Psoas muscle (tissue), 8 donors: ENCODE measurements around the gene HAS3. TPM values are rescaled to one million over a fixed set of nuclear protein-coding genes. Genes with fewer than 3 reads are reported as not detected.

Experiments used
- ATAC-seq, 4 donors: fragments of 200-7000 bp; cut with Tn5 transposase; one replicate each; pipeline ENCODE4 v1.9.1; 2020; ENCODE audit warnings: moderate library complexity in 3 of 4, mild to moderate bottlenecking in 2 of 4
- DNase-seq, 2 donors: peaks; one replicate each; pipeline ENCODE4 v3.0.0-alpha.2; 2020
- H3K27ac ChIP-seq: fragments of 200-600 bp; one replicate; pipeline ENCODE4 v1.8.0; 2022
- H3K27me3 ChIP-seq, 3 donors: fragments of 200-600 bp in 1 of 3; one replicate each; pipeline versions ENCODE4 v1.6.1 to v1.8.0; 2013 to 2022; ENCODE audit warnings: low read length in 2 of 3, mild to moderate bottlenecking in 2 of 3, moderate library complexity in 1 of 3; ENCODE audit not compliant: insufficient read depth in 3 of 3
- H3K36me3 ChIP-seq, 2 donors: fragments of 200-600 bp in 1 of 2; one replicate each; pipeline versions ENCODE4 v1.6.1 to v1.8.0; 2013 to 2022; ENCODE audit warnings: low read depth in 1 of 2, mild to moderate bottlenecking in 1 of 2, moderate library complexity in 1 of 2; ENCODE audit not compliant: insufficient read depth in 1 of 2
- H3K4me1 ChIP-seq: fragments of 200-600 bp; one replicate; pipeline ENCODE4 v1.8.0; 2022
- H3K4me3 ChIP-seq: fragments of 200-600 bp; one replicate; pipeline ENCODE4 v1.8.0; 2022; ENCODE audit warnings: mild to moderate bottlenecking
- H3K9me3 ChIP-seq: fragments of 200-600 bp; one replicate; pipeline ENCODE4 v1.8.0; 2022
- CTCF ChIP-seq: fragments of 200-600 bp; IDR thresholded peaks from one replicate; pipeline ENCODE4 v1.8.0; 2022; ENCODE audit warnings: antibody characterized with exemption
- WGBS, 3 donors: extraction: QIAGEN DNeasy Blood & Tissue Kit; methylation state at CpG; one replicate each; pipeline versions ENCODE4 v1.1.6 to v1.1.7; 2013; 5-methylcytosine and 5-hydroxymethylcytosine counted together
- intact Hi-C, 2 donors: fragments of 100-400 bp; cut with DNase I; formaldehyde crosslinking; loops; one replicate each; pipeline versions ENCODE4 v1.11.0 to v1.14.2; 2022
- polyA plus RNA-seq, 3 donors: library from polyadenylated mRNA; stranded (reverse); fragments of 200-250 nt; gene quantifications; one replicate each; pipeline ENCODE4 v1.2.3, GENCODE V29; 2013
- total RNA-seq, 4 donors: library from RNA; stranded (reverse); fragmentation: NEBNext Ultra II Directional in 2 of 4; extraction: Animal tissue kit (Norgen Biotek cat#: 25700) in 2 of 4; gene quantifications; one replicate each; pipeline versions ENCODE4 v1.2.1 to v1.2.4, GENCODE V29; 2021 to 2023
- donor health status: healthy with polysubstance abuse.
- donor health status: DM: no; HTN: no; CAD: no; lungs with moderate emphysema.
- donor health status: Bipolar disorder and iron deficiency.
- donor health status: healthy.
- donor health status: DM: yes; HTN: yes; CAD: no.
- donor health status: DM: no; HTN: no; CAD: no.
- donor health status: DM: no; HTN: no; CAD: no.
- donor health status: DM: yes; HTN: yes; CAD: no.

The HAS3 gene
- total and polyA plus RNA-seq, 7 donors: 0.40 to 1.8 (median 0.86) TPM

GRCh38 chr16:69083306-69083941 lies 22.0 kb upstream of the HAS3 start:
- no peak overlapping the region for H3K4me3 ChIP-seq
- no peaks in the 10 kb centered on the region for H3K27me3 ChIP-seq
- intact Hi-C loops: no loop called here
- peaks cover 0 to 13% of the 10 kb centered on the region in 2 donors for H3K36me3 ChIP-seq
- H3K27ac ChIP-seq: no peak overlapping the region
- H3K9me3 ChIP-seq: no peaks in the 10 kb centered on the region
- 87 to 90% (median 89%) methylated on average over 16 of the region's 16 CpGs for WGBS, 3 donors
- no peak for TF ChIP-seq CTCF
- DNase-seq (no peak), ATAC-seq (no peak)
- no peaks in the 10 kb centered on the region for H3K4me1 ChIP-seq

GRCh38 chr16:69084289-69084688 lies 21.2 kb upstream of the HAS3 start:
- 56 to 75% (median 73%) methylated on average over 2 of the region's 2 CpGs for WGBS, 3 donors
- no peak for TF ChIP-seq CTCF
- Histone ChIP-seq H3K27me3 (no peaks in the 10 kb centered on the region), H3K4me1 (no peaks in the 10 kb centered on the region), H3K4me3 (no peak overlapping the region), H3K9me3 (no peaks in the 10 kb centered on the region), H3K36me3 (peaks cover 0 to 13% of the 10 kb centered on the region in 2 donors), H3K27ac (no peak overlapping the region)
- DNase-seq (no peak), ATAC-seq (no peak)
- intact Hi-C loops: no loop called here

GRCh38 chr16:69085032-69085695 lies 20.3 kb upstream of the HAS3 start:
- no peak for DNase-seq
- no peak overlapping the region for H3K27ac ChIP-seq
- no peaks in the 10 kb centered on the region for H3K9me3 ChIP-seq
- H3K36me3 ChIP-seq: peaks cover 0 to 13% of the 10 kb centered on the region in 2 donors
- WGBS, 3 donors: 86 to 94% (median 92%) methylated on average over 5 of the region's 5 CpGs
- H3K4me1 ChIP-seq: no peaks in the 10 kb centered on the region
- TF ChIP-seq CTCF: no peak
- H3K27me3 ChIP-seq: no peaks in the 10 kb centered on the region
- ATAC-seq: no peak
- H3K4me3 ChIP-seq: no peak overlapping the region
- intact Hi-C loops: no loop called here

- H3K27me3 ChIP-seq: no peaks in the 10 kb centered on the region
- DNase-seq (no peak), ATAC-seq (no peak)
- intact Hi-C loops: no loop called here
- no peaks in the 10 kb centered on the region for H3K9me3 ChIP-seq
- WGBS, 3 donors: 62 to 73% (median 64%) methylated on average over 3 of the region's 3 CpGs
- no peaks in the 10 kb centered on the region for H3K4me1 ChIP-seq
- H3K4me3 ChIP-seq: no peak overlapping the region
- peaks cover 0 to 13% of the 10 kb centered on the region in 2 donors for H3K36me3 ChIP-seq
- no peak overlapping the region for H3K27ac ChIP-seq
- no peak for TF ChIP-seq CTCF
Observed at GRCh38 chr16:69087161-69087581, 18.3 kb upstream of the HAS3 start.
